Skeletal muscle tissue (tissue), 4 donors: ENCODE measurements around the gene MRGPRF. TPM values are rescaled to one million over a fixed set of nuclear protein-coding genes. Genes with fewer than 3 reads are reported as not detected.

Experiments used
- H3K27ac ChIP-seq: one replicate; pipeline ENCODE4 v1.7.0; 2013; ENCODE audit warnings: mild to moderate bottlenecking, low read depth, low read length, inconsistent platforms
- H3K27me3 ChIP-seq, 3 donors: one replicate each; pipeline ENCODE4 v1.7.0; 2013; ENCODE audit warnings: low read length in 3 of 3; ENCODE audit not compliant: control insufficient read depth in 3 of 3, insufficient read depth in 3 of 3
- H3K36me3 ChIP-seq, 3 donors: one replicate each; pipeline ENCODE4 v1.7.0; 2013; ENCODE audit warnings: low read length in 3 of 3; ENCODE audit not compliant: control insufficient read depth in 3 of 3, insufficient read depth in 3 of 3
- H3K4me1 ChIP-seq, 3 donors: one replicate each; pipeline ENCODE4 v1.7.0; 2013; ENCODE audit warnings: low read length in 3 of 3, mild to moderate bottlenecking in 3 of 3; ENCODE audit not compliant: control insufficient read depth in 3 of 3, insufficient read depth in 3 of 3
- H3K4me3 ChIP-seq, 3 donors: one replicate each; pipeline ENCODE4 v1.7.0; 2013; ENCODE audit warnings: low read length in 3 of 3
- H3K9ac ChIP-seq, 3 donors: one replicate each; pipeline ENCODE4 v1.7.0; 2013; ENCODE audit warnings: low read length in 3 of 3, mild to moderate bottlenecking in 3 of 3, moderate library complexity in 2 of 3, low read depth in 1 of 3
- H3K9me3 ChIP-seq, 3 donors: one replicate each; pipeline ENCODE4 v1.7.0; 2013; ENCODE audit warnings: low read length in 3 of 3; ENCODE audit not compliant: control insufficient read depth in 3 of 3
- total RNA-seq: library from RNA; depleted of rRNA; stranded (reverse); fragments of >200 nt; gene quantifications from one replicate; pipeline ENCODE4 v1.2.3, GENCODE V29; 2014
- donor health status: Osteomylitis.

The MRGPRF gene
- 16.7 TPM for total RNA-seq

GRCh38 chr11:69013009-69013951, at the start of gene MRGPRF:
Gene MRGPRF, minus strand, starts transcription at chr11:69013246. Its CDS starts 3,345 bp downstream, at chr11:69009901.
- H3K9ac ChIP-seq, result peak within 1 kb of the TSS; percentile 10 to 76 (median 51)
- peak within 1 kb of the TSS; percentile 44 to 67 (median 64) for H3K4me3 ChIP-seq
- H3K4me1 ChIP-seq, result peaks cover 20 to 41% (median 24%) of the 10 kb centered on the region in 3 donors
- H3K27ac ChIP-seq, result peak within 1 kb of the TSS; percentile 74
- no peaks in the 10 kb centered on the region for H3K36me3 ChIP-seq
- no peaks in the 10 kb centered on the region for H3K9me3 ChIP-seq
- H3K27me3 ChIP-seq, result peaks cover 40 to 77% (median 56%) of the 10 kb centered on the region in 3 donors

- no peak overlapping the region for H3K27ac ChIP-seq
- no peak overlapping the region for H3K9ac ChIP-seq
- H3K36me3 ChIP-seq, result peaks cover 17 to 32% (median 20%) of the 10 kb centered on the region in 3 donors
- no peaks in the 10 kb centered on the region for H3K4me1 ChIP-seq
- no peaks in the 10 kb centered on the region for H3K27me3 ChIP-seq
- no peaks in the 10 kb centered on the region for H3K9me3 ChIP-seq
- H3K4me3 ChIP-seq, result no peak overlapping the region
Observed at GRCh38 chr11:69062169-69062855, 49.3 kb upstream of the MRGPRF start.

GRCh38 chr11:69061713-69062053, 48.6 kb upstream of the MRGPRF start:
- H3K4me1 ChIP-seq, result no peaks in the 10 kb centered on the region
- H3K9me3 ChIP-seq, result no peaks in the 10 kb centered on the region
- no peak overlapping the region for H3K9ac ChIP-seq
- H3K27me3 ChIP-seq, result no peaks in the 10 kb centered on the region
- peaks cover 17 to 34% (median 22%) of the 10 kb centered on the region in 3 donors for H3K36me3 ChIP-seq
- H3K4me3 ChIP-seq, result no peak overlapping the region
- H3K27ac ChIP-seq, result no peak overlapping the region

- peaks cover 17 to 34% (median 22%) of the 10 kb centered on the region in 3 donors for H3K36me3 ChIP-seq
- H3K9me3 ChIP-seq, result no peaks in the 10 kb centered on the region
- no peak overlapping the region for H3K9ac ChIP-seq
- H3K4me1 ChIP-seq, result peaks cover 0 to 3% (median 0%) of the 10 kb centered on the region in 3 donors
- no peak overlapping the region for H3K27ac ChIP-seq
- H3K27me3 ChIP-seq, result no peaks in the 10 kb centered on the region
- no peak overlapping the region for H3K4me3 ChIP-seq
Observed at GRCh38 chr11:69060806-69061712, 48.0 kb upstream of the MRGPRF start.

GRCh38 chr11:69059985-69060384, 46.9 kb upstream of the MRGPRF start:
- H3K27me3 ChIP-seq, result no peaks in the 10 kb centered on the region
- H3K36me3 ChIP-seq, result peaks cover 20 to 33% (median 24%) of the 10 kb centered on the region in 3 donors

GRCh38 chr11:69059429-69059828, 46.4 kb upstream of the MRGPRF start:
- peaks cover 26 to 35% (median 28%) of the 10 kb centered on the region in 3 donors for H3K36me3 ChIP-seq
- H3K27me3 ChIP-seq, result no peaks in the 10 kb centered on the region
- H3K27ac ChIP-seq, result no peak overlapping the region
- H3K4me3 ChIP-seq, result no peak overlapping the region
- H3K4me1 ChIP-seq, result peaks cover 4 to 12% (median 5%) of the 10 kb centered on the region in 3 donors
- no peaks in the 10 kb centered on the region for H3K9me3 ChIP-seq
- H3K9ac ChIP-seq, result no peak overlapping the region

More at GRCh38 chr11:69059985-69060384, 46.9 kb upstream of the MRGPRF start:
- Histone ChIP-seq H3K9me3 (no peaks in the 10 kb centered on the region), H3K4me1 (peaks cover 4 to 12% (median 5%) of the 10 kb centered on the region in 3 donors), H3K27ac (no peak overlapping the region), H3K9ac (no peak overlapping the region), H3K4me3 (no peak overlapping the region)

GRCh38 chr11:69058511-69059270, 45.6 kb upstream of the MRGPRF start:
- Histone ChIP-seq H3K27ac (no peak overlapping the region), H3K9ac (no peak overlapping the region), H3K9me3 (no peaks in the 10 kb centered on the region), H3K4me1 (peaks cover 4 to 12% (median 5%) of the 10 kb centered on the region in 3 donors), H3K36me3 (peaks cover 29 to 35% (median 31%) of the 10 kb centered on the region in 3 donors), H3K4me3 (no peak overlapping the region), H3K27me3 (no peaks in the 10 kb centered on the region)

- Histone ChIP-seq H3K36me3 (peaks cover 24 to 31% (median 31%) of the 10 kb centered on the region in 3 donors), H3K9ac (no peak overlapping the region), H3K9me3 (no peaks in the 10 kb centered on the region), H3K27ac (no peak overlapping the region), H3K4me1 (peaks cover 4 to 15% (median 5%) of the 10 kb centered on the region in 3 donors), H3K4me3 (no peak overlapping the region), H3K27me3 (no peaks in the 10 kb centered on the region)
Observed at GRCh38 chr11:69057801-69058200, 44.8 kb upstream of the MRGPRF start.

GRCh38 chr11:69057236-69057635, 44.2 kb upstream of the MRGPRF start:
- no peaks in the 10 kb centered on the region for H3K27me3 ChIP-seq
- H3K9me3 ChIP-seq, result no peaks in the 10 kb centered on the region
- no peak overlapping the region for H3K27ac ChIP-seq
- no peak overlapping the region for H3K4me3 ChIP-seq
- no peak overlapping the region for H3K9ac ChIP-seq
- peaks cover 4 to 19% (median 5%) of the 10 kb centered on the region in 3 donors for H3K4me1 ChIP-seq
- peaks cover 24 to 31% (median 29%) of the 10 kb centered on the region in 3 donors for H3K36me3 ChIP-seq
